Heart left ventricle (tissue), 16 donors: ENCODE results near the gene SLC44A1. TPM values are rescaled to one million over a fixed set of nuclear protein-coding genes. Genes with fewer than 3 reads are reported as not detected.
A peak's percentile ranks its signal among the peaks of the same experiment; 100 is the strongest.

ENCODE experiments used
- ATAC-seq, 4 donors: fragments of 200-7000 bp; cut with Tn5 transposase; one replicate each; pipeline ENCODE4 v1.9.1; 2020 to 2022; ENCODE audit warnings: moderate library complexity in 4 of 4, mild to moderate bottlenecking in 3 of 4, moderate number of reproducible peaks in 1 of 4
- DNase-seq, 5 donors: peaks; one replicate each; pipeline ENCODE4 v3.0.0-alpha.2; 2020
- H3K27ac ChIP-seq, 12 donors: fragments of 200-600 bp; sonication (generic) in 4 of 12; one replicate each; pipeline versions ENCODE4 v1.5.0 to v1.8.0; 2016 to 2022; ENCODE audit warnings: mild to moderate bottlenecking in 2 of 12
- H3K27me3 ChIP-seq, 9 donors: fragments of 200-600 bp; sonication (generic) in 2 of 9; one replicate each; pipeline versions ENCODE4 v1.5.1 to v1.8.0; 2016 to 2022; ENCODE audit warnings: mild to moderate bottlenecking in 3 of 9
- H3K36me3 ChIP-seq, 9 donors: fragments of 200-600 bp; sonication (generic) in 2 of 9; one replicate each; pipeline versions ENCODE4 v1.5.0 to v1.8.0; 2018 to 2022; ENCODE audit warnings: mild to moderate bottlenecking in 2 of 9
- H3K4me1 ChIP-seq, 12 donors: fragments of 200-600 bp; sonication (generic) in 4 of 12; one replicate each; pipeline versions ENCODE4 v1.5.0 to v1.8.0; 2016 to 2022; ENCODE audit warnings: mild to moderate bottlenecking in 3 of 12
- H3K4me3 ChIP-seq, 12 donors: fragments of 200-600 bp; sonication (generic) in 4 of 12; one replicate each; pipeline versions ENCODE4 v1.5.0 to v1.8.0; 2017 to 2022; ENCODE audit warnings: mild to moderate bottlenecking in 9 of 12, moderate library complexity in 4 of 12
- H3K9me3 ChIP-seq, 12 donors: fragments of 200-600 bp; sonication (generic) in 4 of 12; one replicate each; pipeline versions ENCODE4 v1.5.0 to v1.8.0; 2016 to 2022; ENCODE audit warnings: mild to moderate bottlenecking in 1 of 12
- CTCF ChIP-seq, 12 donors: fragments of 200-600 bp; sonication (generic) in 4 of 12; IDR thresholded peaks; one replicate each; pipeline versions ENCODE4 v1.5.0 to v1.8.0; 2018 to 2022; ENCODE audit warnings: antibody characterized with exemption in 12 of 12, mild to moderate bottlenecking in 5 of 12
- POLR2A ChIP-seq, 2 donors: fragments of 450-650 bp; IDR thresholded peaks; one replicate each; pipeline ENCODE4 v1.6.1; 2017; ENCODE audit warnings: antibody characterized with exemption in 2 of 2, mild to moderate bottlenecking in 2 of 2, moderate library complexity in 2 of 2
- WGBS, 4 donors: extraction: QIAGEN DNeasy Blood & Tissue Kit in 2 of 4; methylation state at CpG; one replicate each; pipeline versions ENCODE4 v1.1.5 to v1.1.7; 2013 to 2018; 5-methylcytosine and 5-hydroxymethylcytosine counted together
- intact Hi-C, 10 donors: fragments of 100-400 bp; cut with DNase I; formaldehyde crosslinking; loops; one replicate each; pipeline versions ENCODE4 v1.11.1 to v1.14.2; 2022
- polyA plus RNA-seq, 2 donors: library from polyadenylated mRNA; stranded (reverse); fragments of 200-250 nt; gene quantifications; one replicate each; pipeline ENCODE4 v1.2.3, GENCODE V29; 2013
- total RNA-seq, 9 donors: library from RNA; depleted of rRNA in 2 of 9; stranded (reverse); fragments of >200 nt in 2 of 9; fragmentation: NEBNext Ultra II Directional in 3 of 9; extraction: Animal tissue kit (Norgen Biotek cat#: 25700) in 3 of 9; gene quantifications; one replicate each; pipeline versions ENCODE4 v1.1.0 to v1.2.4, GENCODE V29; 2016 to 2023
- donor health status: ischemic (EF 13 %, LVEDD 7.1; RV severe dilation, severe dysfunction).
- donor health status: healthy with polysubstance abuse.
- donor health status: DM: no; HTN: yes; CAD: no.
- donor health status: DM: no; HTN: no; CAD: no.
- donor health status: ischemic (EF 25% LVEDD 6.9; RV normal size, moderate dysfunction).
- donor health status: ischemic (EF 25% LVEDD 5.7; RV mildly dilated, moderate dysfunction).
- donor health status: healthy.
- donor health status: DM: yes; HTN: yes; CAD: no.
- donor health status: ischemic (EF 35%, LVEDD 5.7; RV mildly dilated, moderate dysfunction).
- donor health status: nonischemic (EF 11% LVEDD 7.7; RV severe dilation, severe dysfunction).
- donor health status: DM: yes; HTN: yes; CAD: no.
- donor health status: PGD.
- donor health status: ischemic (EF 29% LVEDD 5.4; RV normal size, mild dysfunction).
- donor health status: nonischemic (EF 23%, LVEDD 6.1; RV moderate dilation, normal function).

The SLC44A1 gene
- total and polyA plus RNA-seq, 11 donors = 5.1 to 29.4 (median 21.3) TPM

GRCh38 chr9:105455836-105456475 is 211.5 kb downstream of the SLC44A1 start:
- H3K4me3 ChIP-seq = no peak overlapping the region
- peak in 1 of 4 donors; percentile 7 for ATAC-seq
- no peak for DNase-seq
- intact Hi-C loops = no loop called here
- H3K9me3 ChIP-seq = peaks cover 0 to 8% (median 0%) of the 10 kb centered on the region in 12 donors
- TF ChIP-seq POLR2A (IDR thresholded peaks at IDR 0.05) = no peak
- no peak for TF ChIP-seq CTCF (IDR thresholded peaks at IDR 0.05)
- 43 to 62% (median 50%) methylated on average over 2 of the region's 2 CpGs for WGBS, 4 donors
- H3K36me3 ChIP-seq = no peaks in the 10 kb centered on the region
- H3K4me1 ChIP-seq = peaks cover 0 to 53% (median 23%) of the 10 kb centered on the region in 12 donors
- H3K27me3 ChIP-seq = no peaks in the 10 kb centered on the region
- no peak overlapping the region for H3K27ac ChIP-seq

- intact Hi-C loops = no loop called here
- Histone ChIP-seq H3K27ac (peak overlapping the region in 10 of 12 donors; percentile 12 to 79 (median 66)), H3K27me3 (no peaks in the 10 kb centered on the region), H3K4me3 (peak overlapping the region in 9 of 12 donors; percentile 3 to 45 (median 32)), H3K36me3 (no peaks in the 10 kb centered on the region), H3K4me1 (peaks cover 0 to 53% (median 20%) of the 10 kb centered on the region in 12 donors), H3K9me3 (peaks cover 0 to 8% (median 0%) of the 10 kb centered on the region in 12 donors)
- ATAC-seq (peak; percentile 75 to 90 (median 80)), DNase-seq (peak; percentile 64 to 78 (median 72))
- WGBS, 4 donors = 41 to 71% (median 65%) methylated on average over 10 to 15 of the region's 15 CpGs
- no peak for TF ChIP-seq POLR2A (IDR thresholded peaks at IDR 0.05)
- no peak for TF ChIP-seq CTCF (IDR thresholded peaks at IDR 0.05)
Measured at GRCh38 chr9:105457560-105458294, 213.3 kb downstream of the SLC44A1 start.

- DNase-seq = peak in 2 of 5 donors; percentile 27 to 39
- Histone ChIP-seq H3K4me3 (peak overlapping the region in 1 of 12 donors; percentile 32), H3K4me1 (peaks cover 0 to 53% (median 20%) of the 10 kb centered on the region in 12 donors), H3K27ac (peak overlapping the region in 10 of 12 donors; percentile 31 to 79 (median 66)), H3K9me3 (peaks cover 0 to 8% (median 0%) of the 10 kb centered on the region in 12 donors), H3K36me3 (no peaks in the 10 kb centered on the region), H3K27me3 (no peaks in the 10 kb centered on the region)
- peak; percentile 64 to 80 (median 72) for ATAC-seq
- no peak for TF ChIP-seq POLR2A (IDR thresholded peaks at IDR 0.05)
- no peak for TF ChIP-seq CTCF (IDR thresholded peaks at IDR 0.05)
- WGBS, 4 donors = 71 to 86% (median 82%) methylated on average over 3 of the region's 3 CpGs
- intact Hi-C loops = no loop called here
Measured at GRCh38 chr9:105458404-105458803, 214.0 kb downstream of the SLC44A1 start.

- intact Hi-C loops = no loop called here
- no peak for DNase-seq
- TF ChIP-seq POLR2A (IDR thresholded peaks at IDR 0.05) (no peak), CTCF (IDR thresholded peaks at IDR 0.05) (no peak)
- Histone ChIP-seq H3K4me1 (peaks cover 0 to 53% (median 20%) of the 10 kb centered on the region in 12 donors), H3K4me3 (no peak overlapping the region), H3K9me3 (peaks cover 0 to 8% (median 0%) of the 10 kb centered on the region in 12 donors), H3K36me3 (peaks cover 0 to under 1% (median 0%) of the 10 kb centered on the region in 9 donors), H3K27me3 (no peaks in the 10 kb centered on the region), H3K27ac (peak overlapping the region in 11 of 12 donors; percentile 31 to 79 (median 62))
- 22 to 54% (median 36%) methylated on average over 2 of the region's 2 CpGs for WGBS, 4 donors
- ATAC-seq = no peak
Measured at GRCh38 chr9:105459336-105459735, 214.9 kb downstream of the SLC44A1 start.
